GM19452 (cell line): ENCODE results near the gene RTN4R.
"Not testable (repeated sequence)": the region's sequence is repeated elsewhere in the genome, so short reads cannot be mapped to it uniquely, and the experiment has no call there.

Experiments
- ATAC-seq: cut with Tn5 transposase; IDR thresholded peaks from one replicate; pipeline ENCODE4 v1.9.1; 2021; ENCODE audit not compliant: unreplicated experiment

Gene RTN4R

GRCh38 chr22:20289182-20290044 lies 21.3 kb upstream of the RTN4R start:
- not testable (repeated sequence) for ATAC-seq

GRCh38 chr22:20286784-20287423 lies 18.8 kb upstream of the RTN4R start:
- not testable (repeated sequence) for ATAC-seq

GRCh38 chr22:20286312-20286660 lies 18.2 kb upstream of the RTN4R start:
- not testable (repeated sequence) for ATAC-seq

- not testable (repeated sequence) for ATAC-seq
Measured at GRCh38 chr22:20285473-20286311, 17.6 kb upstream of the RTN4R start.

GRCh38 chr22:20284471-20285086 lies 16.5 kb upstream of the RTN4R start:
- ATAC-seq: no peak

GRCh38 chr22:20283674-20284066 lies 15.6 kb upstream of the RTN4R start:
- ATAC-seq: no peak

GRCh38 chr22:20282901-20283673 lies 15.0 kb upstream of the RTN4R start:
- ATAC-seq: no peak

GRCh38 chr22:20281891-20282290 lies 13.8 kb upstream of the RTN4R start:
- no peak for ATAC-seq

- not testable (repeated sequence) for ATAC-seq
Measured at GRCh38 chr22:20281473-20281872, 13.4 kb upstream of the RTN4R start.

GRCh38 chr22:20280866-20281265 lies 12.7 kb upstream of the RTN4R start:
- no peak for ATAC-seq

- ATAC-seq: not testable (repeated sequence)
Measured at GRCh38 chr22:20280163-20280562, 12.0 kb upstream of the RTN4R start.

- ATAC-seq: no peak
Measured at GRCh38 chr22:20279662-20280134, 11.6 kb upstream of the RTN4R start.

- ATAC-seq: not testable (repeated sequence)
Measured at GRCh38 chr22:20278726-20279490, 10.8 kb upstream of the RTN4R start.

GRCh38 chr22:20277936-20278635 lies 10.0 kb upstream of the RTN4R start:
- not testable (repeated sequence) for ATAC-seq

- ATAC-seq: no peak
Measured at GRCh38 chr22:20276468-20276867, 8.3 kb upstream of the RTN4R start.

GRCh38 chr22:20275836-20276235 lies 7.7 kb upstream of the RTN4R start:
- ATAC-seq: no peak

GRCh38 chr22:20275325-20275724 lies 7.2 kb upstream of the RTN4R start:
- ATAC-seq: not testable (repeated sequence)

- ATAC-seq: not testable (repeated sequence)
Measured at GRCh38 chr22:20274374-20274773, 6.3 kb upstream of the RTN4R start.

GRCh38 chr22:20273758-20274181 lies 5.7 kb upstream of the RTN4R start:
- ATAC-seq: no peak
